GM12891 (cell line): ENCODE results near the gene CTTN.

Source experiments
- POLR2A ChIP-seq: IDR thresholded peaks from 2 replicates; pipeline ENCODE4 v1.6.1; 2011; ENCODE audit warnings: low read depth, low read length, control low read depth
- POLR2AphosphoS5 ChIP-seq: IDR thresholded peaks from 2 replicates; pipeline ENCODE4 v1.6.1; 2011; ENCODE audit warnings: low read depth, low read length, control low read depth
- TAF1 ChIP-seq: IDR thresholded peaks from 2 replicates; pipeline ENCODE4 v1.6.1; 2011; ENCODE audit warnings: low read depth, low read length, control low read depth

- TF ChIP-seq POLR2AphosphoS5 (no peak), POLR2A (no peak), TAF1 (no peak)
Observed at GRCh38 chr11:70387564-70387963, 10.8 kb upstream of the CTTN start.
